GM23338 (cell line): ENCODE results near the gene MYH10. TPM values are rescaled to one million over a fixed set of nuclear protein-coding genes. Genes with fewer than 3 reads are reported as not detected.
"Not testable (repeated sequence)": the region's sequence is repeated elsewhere in the genome, so short reads cannot be mapped to it uniquely, and the experiment has no call there.

ENCODE experiments used
- ATAC-seq: fragments of 200-7000 bp; cut with Tn5 transposase; 3 replicates; pipeline ENCODE4 v1.9.1; 2020
- DNase-seq: peaks from one replicate; pipeline ENCODE4 v3.0.0-alpha.2; 2015; ENCODE audit warnings: low spot score
- H2AFZ ChIP-seq: fragments of 200-600 bp; sonication (generic); 2 replicates; pipeline ENCODE4 v1.8.0; 2016; ENCODE audit warnings: antibody characterized with exemption, mild to moderate bottlenecking, moderate library complexity
- H3F3A ChIP-seq: fragments of 200-600 bp; sonication (generic); replicated peaks from 2 replicates; pipeline ENCODE4 v1.8.0; 2017; ENCODE audit warnings: antibody characterized with exemption, mixed run types, low read depth
- H3K27ac ChIP-seq: fragments of 200-600 bp; sonication (generic); 2 replicates; pipeline ENCODE4 v1.6.1; 2016; ENCODE audit warnings: low read depth
- H3K27me3 ChIP-seq: fragments of 200-600 bp; sonication (generic); 2 replicates; pipeline ENCODE4 v1.8.0; 2016; ENCODE audit warnings: mild to moderate bottlenecking, mixed run types, moderate library complexity; ENCODE audit not compliant: insufficient read depth
- H3K36me3 ChIP-seq: fragments of 200-600 bp; sonication (generic); 2 replicates; pipeline ENCODE4 v1.8.0; 2016; ENCODE audit warnings: mild to moderate bottlenecking; ENCODE audit not compliant: insufficient read depth
- H3K4me1 ChIP-seq: fragments of 200-600 bp; sonication (generic); 2 replicates; pipeline ENCODE4 v1.8.0; 2016; ENCODE audit warnings: mild to moderate bottlenecking, moderate library complexity; ENCODE audit not compliant: insufficient read depth
- H3K4me2 ChIP-seq: fragments of 200-600 bp; sonication (generic); 2 replicates; pipeline ENCODE4 v1.7.1; 2017; ENCODE audit warnings: mixed run types
- H3K4me3 ChIP-seq: fragments of 200-600 bp; sonication (generic); 2 replicates; pipeline ENCODE4 v1.6.1; 2016; ENCODE audit warnings: mixed run types
- H3K79me2 ChIP-seq: fragments of 200-600 bp; sonication (generic); replicated peaks from 2 replicates; pipeline ENCODE4 v1.8.0; 2017; ENCODE audit warnings: mild to moderate bottlenecking; ENCODE audit not compliant: insufficient read depth
- H3K9me2 ChIP-seq: fragments of 200-600 bp; sonication (generic); 2 replicates; pipeline ENCODE4 v1.8.0; 2017; ENCODE audit not compliant: insufficient read depth
- H4K20me1 ChIP-seq: fragments of 200-600 bp; sonication (generic); replicated peaks from 2 replicates; pipeline ENCODE4 v1.8.0; 2017; ENCODE audit warnings: mild to moderate bottlenecking; ENCODE audit not compliant: insufficient read depth
- H3K27ac Mint-ChIP-seq: 2 replicates; pipeline ENCODE4 v1.8.0; 2020; ENCODE audit warnings: inconsistent platforms, mild to moderate bottlenecking, moderate library complexity, mixed read lengths
- H3K27me3 Mint-ChIP-seq: 3 replicates; pipeline ENCODE4 v1.8.0; 2022; ENCODE audit warnings: low read depth, mild to moderate bottlenecking, moderate library complexity, mixed read lengths, inconsistent platforms; ENCODE audit not compliant: insufficient read depth, poor library complexity
- H3K36me3 Mint-ChIP-seq: 3 replicates; pipeline ENCODE4 v1.8.0; 2021; ENCODE audit warnings: low read depth, mild to moderate bottlenecking, inconsistent platforms, moderate library complexity, mixed read lengths
- H3K4me1 Mint-ChIP-seq: 3 replicates; pipeline ENCODE4 v1.8.0; 2020; ENCODE audit warnings: mild to moderate bottlenecking, inconsistent platforms, mixed read lengths
- H3K4me3 Mint-ChIP-seq: 3 replicates; pipeline ENCODE4 v1.8.0; 2021; ENCODE audit warnings: moderate library complexity, mild to moderate bottlenecking, inconsistent platforms, mixed read lengths
- H3K9me3 Mint-ChIP-seq: 3 replicates; pipeline ENCODE4 v1.8.0; 2020; ENCODE audit warnings: moderate library complexity, mild to moderate bottlenecking, inconsistent platforms, mixed read lengths
- EZH2phosphoT487 ChIP-seq: fragments of 200-600 bp; sonication (generic); IDR thresholded peaks from one replicate; pipeline ENCODE4 v1.8.1; 2018; ENCODE audit warnings: antibody characterized with exemption; ENCODE audit not compliant: unreplicated experiment
- JUNB ChIP-seq: IDR thresholded peaks from one replicate; pipeline ENCODE4 v1.6.1; 2016; ENCODE audit warnings: antibody characterized with exemption; ENCODE audit not compliant: unreplicated experiment
- NANOG ChIP-seq: IDR thresholded peaks from 2 replicates; pipeline ENCODE4 v1.6.1; 2016; ENCODE audit warnings: antibody characterized with exemption, borderline replicate concordance
- POLR2AphosphoS5 ChIP-seq: IDR thresholded peaks from 2 replicates; pipeline ENCODE4 v1.6.1; 2016; ENCODE audit warnings: antibody characterized with exemption, low read depth
- REST ChIP-seq: IDR thresholded peaks from one replicate; pipeline ENCODE4 v1.6.1; 2018; ENCODE audit warnings: antibody characterized with exemption; ENCODE audit not compliant: unreplicated experiment
- STAT1 ChIP-seq: IDR thresholded peaks from one replicate; pipeline ENCODE4 v1.6.1; 2016; ENCODE audit warnings: antibody characterized with exemption; ENCODE audit not compliant: unreplicated experiment
- ZNF114 ChIP-seq: fragments of 250-450 bp; sonication (Bioruptor Pico); IDR thresholded peaks from 2 replicates; pipeline ENCODE4 v1.5.0; 2020; ENCODE audit warnings: mild to moderate bottlenecking, moderate library complexity
- ZNF331 ChIP-seq: fragments of 250-450 bp; sonication (Bioruptor Pico); IDR thresholded peaks from 2 replicates; pipeline ENCODE4 v1.5.0; 2020; ENCODE audit warnings: low read depth, mild to moderate bottlenecking, moderate library complexity
- ZNF462 ChIP-seq: fragments of 250-450 bp; sonication (Bioruptor Pico); IDR thresholded peaks from 2 replicates; pipeline ENCODE4 v1.5.0; 2020; ENCODE audit warnings: mild to moderate bottlenecking, moderate library complexity
- polyA plus RNA-seq: library from polyadenylated mRNA; unstranded; fragments of >200 nt; fragmentation: Nextera tagmentation; extraction: Ambion mirVana; gene quantifications from 2 replicates; pipeline ENCODE4 v1.2.1, GENCODE V29; 2016
- total RNA-seq: library from RNA; depleted of rRNA; stranded (reverse); fragments of >200 nt; shearing (Covaris generic); gene quantifications from 2 replicates; pipeline ENCODE4 v1.2.3, GENCODE V29; 2014
- TF ChIP-seq, protein P1 (sequence below): IDR thresholded peaks from 2 replicates; pipeline ENCODE4 v1.6.1; 2016; ENCODE audit warnings: antibody characterized with exemption
- TF ChIP-seq, protein P2 (sequence below), 2 experiments: fragments of 200-600 bp in 1 of 2; sonication (generic) in 1 of 2; conservative IDR thresholded peaks; 2 replicates each; pipeline versions ENCODE4 v1.5.1 to v1.6.1; 2016 to 2017; ENCODE audit warnings: antibody characterized with exemption in 2 of 2, low read depth in 2 of 2, mild to moderate bottlenecking in 2 of 2, moderate library complexity in 1 of 2

Gene MYH10
- total and polyA plus RNA-seq, 2 experiments from 2014 or later: 89.5 to 230 TPM

DNA sequence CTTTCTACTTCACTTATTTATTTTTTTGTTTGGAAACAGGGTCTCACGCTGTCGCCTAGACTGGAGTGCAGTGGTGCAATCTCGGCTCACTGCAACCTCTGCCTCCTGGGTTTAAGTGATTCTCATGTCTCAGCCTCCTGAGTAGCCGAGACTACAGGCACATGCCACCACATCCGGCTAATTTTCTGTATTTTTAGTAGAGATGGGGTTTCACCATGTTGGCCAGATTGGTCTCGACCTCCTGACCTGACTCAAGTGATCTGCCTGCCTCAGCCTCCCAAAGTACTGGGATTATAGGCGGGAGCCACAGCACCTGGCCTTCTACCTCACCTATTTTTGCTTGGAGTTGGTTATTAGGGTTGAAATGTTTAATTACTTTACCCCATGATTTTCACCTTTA is 90.5 kb downstream of the MYH10 start:
- H3K27ac Mint-ChIP-seq, H3K9me2 ChIP-seq, H3K4me1 ChIP-seq, H3K27me3 ChIP-seq, H3K4me1 Mint-ChIP-seq, H3K9me3 Mint-ChIP-seq, DNase-seq, H2AFZ ChIP-seq, H3K4me3 ChIP-seq, H3K79me2 ChIP-seq, ATAC-seq, H3K27me3 Mint-ChIP-seq, H3K27ac ChIP-seq, H3K4me2 ChIP-seq, H3F3A ChIP-seq, H3K4me3 Mint-ChIP-seq: not testable (repeated sequence)
- Histone ChIP-seq H4K20me1 (peaks cover 19% of the 10 kb centered on the region), H3K36me3 (peaks cover 74% of the 10 kb centered on the region)
- H3K36me3 Mint-ChIP-seq: peaks cover 76% of the 10 kb centered on the region

DNA sequence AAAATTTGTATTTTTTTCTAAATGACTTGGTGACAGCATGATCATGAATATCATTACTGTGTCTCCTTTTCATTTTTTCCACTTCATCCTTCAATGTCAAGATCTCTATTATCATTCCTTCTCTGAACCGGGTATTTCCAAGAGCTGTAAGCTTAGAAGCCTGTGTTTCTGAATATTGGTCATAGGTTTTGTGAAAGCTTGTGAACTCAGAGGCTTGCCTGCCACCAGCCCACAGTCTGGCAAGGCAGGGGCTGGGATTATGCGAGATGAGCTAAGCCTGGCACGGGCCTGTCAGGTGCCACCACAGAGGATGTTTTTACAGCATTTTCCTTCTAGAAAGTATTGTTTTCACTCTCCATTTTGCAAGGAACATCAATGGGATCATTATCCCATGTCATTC is 92.8 kb downstream of the MYH10 start:
- ATAC-seq: no peak
- TF ChIP-seq POLR2AphosphoS5 (no peak), STAT1 (no peak), NANOG (no peak), ZNF114 (CRISPR knock-in tag) (no peak), JUNB (no peak), ZNF462 (CRISPR knock-in tag) (no peak), ZNF331 (CRISPR knock-in tag) (no peak), EZH2phosphoT487 (no peak), REST (no peak)
- TF ChIP-seq, protein P1, sequence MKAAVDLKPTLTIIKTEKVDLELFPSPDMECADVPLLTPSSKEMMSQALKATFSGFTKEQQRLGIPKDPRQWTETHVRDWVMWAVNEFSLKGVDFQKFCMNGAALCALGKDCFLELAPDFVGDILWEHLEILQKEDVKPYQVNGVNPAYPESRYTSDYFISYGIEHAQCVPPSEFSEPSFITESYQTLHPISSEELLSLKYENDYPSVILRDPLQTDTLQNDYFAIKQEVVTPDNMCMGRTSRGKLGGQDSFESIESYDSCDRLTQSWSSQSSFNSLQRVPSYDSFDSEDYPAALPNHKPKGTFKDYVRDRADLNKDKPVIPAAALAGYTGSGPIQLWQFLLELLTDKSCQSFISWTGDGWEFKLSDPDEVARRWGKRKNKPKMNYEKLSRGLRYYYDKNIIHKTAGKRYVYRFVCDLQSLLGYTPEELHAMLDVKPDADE: no peak
- TF ChIP-seq, protein P2, sequence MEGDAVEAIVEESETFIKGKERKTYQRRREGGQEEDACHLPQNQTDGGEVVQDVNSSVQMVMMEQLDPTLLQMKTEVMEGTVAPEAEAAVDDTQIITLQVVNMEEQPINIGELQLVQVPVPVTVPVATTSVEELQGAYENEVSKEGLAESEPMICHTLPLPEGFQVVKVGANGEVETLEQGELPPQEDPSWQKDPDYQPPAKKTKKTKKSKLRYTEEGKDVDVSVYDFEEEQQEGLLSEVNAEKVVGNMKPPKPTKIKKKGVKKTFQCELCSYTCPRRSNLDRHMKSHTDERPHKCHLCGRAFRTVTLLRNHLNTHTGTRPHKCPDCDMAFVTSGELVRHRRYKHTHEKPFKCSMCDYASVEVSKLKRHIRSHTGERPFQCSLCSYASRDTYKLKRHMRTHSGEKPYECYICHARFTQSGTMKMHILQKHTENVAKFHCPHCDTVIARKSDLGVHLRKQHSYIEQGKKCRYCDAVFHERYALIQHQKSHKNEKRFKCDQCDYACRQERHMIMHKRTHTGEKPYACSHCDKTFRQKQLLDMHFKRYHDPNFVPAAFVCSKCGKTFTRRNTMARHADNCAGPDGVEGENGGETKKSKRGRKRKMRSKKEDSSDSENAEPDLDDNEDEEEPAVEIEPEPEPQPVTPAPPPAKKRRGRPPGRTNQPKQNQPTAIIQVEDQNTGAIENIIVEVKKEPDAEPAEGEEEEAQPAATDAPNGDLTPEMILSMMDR (conservative IDR thresholded peaks at IDR 0.05; ENCODE audit: low read depth in 2 of 2): no peak

More for the DNA sequence above, 92.8 kb downstream of the MYH10 start:
- H3K27ac ChIP-seq: no peak overlapping the region
- no peak overlapping the region for H3K4me3 ChIP-seq
- Mint-ChIP-seq H3K36me3 (peaks cover 56% of the 10 kb centered on the region), H3K27me3 (peaks cover 2% of the 10 kb centered on the region), H3K9me3 (no peaks in the 10 kb centered on the region), H3K27ac (no peak overlapping the region), H3K4me1 (no peaks in the 10 kb centered on the region), H3K4me3 (no peak overlapping the region)
- no peaks in the 10 kb centered on the region for H3K4me1 ChIP-seq
- H3K4me2 ChIP-seq: no peak overlapping the region
- no peaks in the 10 kb centered on the region for H3K9me2 ChIP-seq
- H4K20me1 ChIP-seq: peaks cover 19% of the 10 kb centered on the region
- H2AFZ ChIP-seq: no peak overlapping the region
- no peak for DNase-seq
- no peaks in the 10 kb centered on the region for H3F3A ChIP-seq
- H3K79me2 ChIP-seq: no peaks in the 10 kb centered on the region
- peaks cover 60% of the 10 kb centered on the region for H3K36me3 ChIP-seq
- H3K27me3 ChIP-seq: no peaks in the 10 kb centered on the region
